Measurements from ENCODE around the gene MINDY1. TPM values are rescaled to one million over a fixed set of nuclear protein-coding genes. Genes with fewer than 3 reads are reported as not detected.

MINDY1 gene
- total and polyA plus RNA-seq, 4 donors = 7.8 to 31.0 (median 16.7) TPM

DNA sequence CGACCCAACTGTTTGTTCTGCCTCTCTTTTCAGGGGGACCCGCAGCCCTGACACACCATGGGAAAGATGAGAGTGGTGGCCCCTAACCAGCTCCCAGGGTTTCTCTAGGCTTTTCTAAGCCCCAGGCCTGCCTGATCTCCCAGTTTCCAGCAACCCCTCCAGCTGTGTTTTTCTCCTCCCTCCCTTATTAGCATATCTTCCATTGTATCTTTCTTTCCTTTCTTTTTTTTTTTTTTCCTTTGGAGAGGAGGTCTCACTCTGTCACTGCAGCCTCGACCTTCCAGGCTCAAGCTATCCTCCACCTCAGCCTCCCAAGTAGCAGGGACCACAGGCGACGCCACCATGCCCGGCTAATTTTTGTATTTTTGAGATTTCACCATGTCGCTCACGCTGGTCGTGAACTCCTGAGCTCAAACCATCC lies 30.3 kb downstream of the MINDY1 start:
- peak overlapping the region in 1 of 2 donors; percentile 89 for H3K27ac ChIP-seq (ENCODE audit: low read depth in 1 of 2, low read length in 1 of 2)
- no peak overlapping the region for H3K4me3 ChIP-seq
- 77 to 90% methylated on average over 9 of the region's 9 CpGs for WGBS, 2 donors
- TF ChIP-seq, protein P1, sequence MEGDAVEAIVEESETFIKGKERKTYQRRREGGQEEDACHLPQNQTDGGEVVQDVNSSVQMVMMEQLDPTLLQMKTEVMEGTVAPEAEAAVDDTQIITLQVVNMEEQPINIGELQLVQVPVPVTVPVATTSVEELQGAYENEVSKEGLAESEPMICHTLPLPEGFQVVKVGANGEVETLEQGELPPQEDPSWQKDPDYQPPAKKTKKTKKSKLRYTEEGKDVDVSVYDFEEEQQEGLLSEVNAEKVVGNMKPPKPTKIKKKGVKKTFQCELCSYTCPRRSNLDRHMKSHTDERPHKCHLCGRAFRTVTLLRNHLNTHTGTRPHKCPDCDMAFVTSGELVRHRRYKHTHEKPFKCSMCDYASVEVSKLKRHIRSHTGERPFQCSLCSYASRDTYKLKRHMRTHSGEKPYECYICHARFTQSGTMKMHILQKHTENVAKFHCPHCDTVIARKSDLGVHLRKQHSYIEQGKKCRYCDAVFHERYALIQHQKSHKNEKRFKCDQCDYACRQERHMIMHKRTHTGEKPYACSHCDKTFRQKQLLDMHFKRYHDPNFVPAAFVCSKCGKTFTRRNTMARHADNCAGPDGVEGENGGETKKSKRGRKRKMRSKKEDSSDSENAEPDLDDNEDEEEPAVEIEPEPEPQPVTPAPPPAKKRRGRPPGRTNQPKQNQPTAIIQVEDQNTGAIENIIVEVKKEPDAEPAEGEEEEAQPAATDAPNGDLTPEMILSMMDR (IDR thresholded peaks at IDR 0.05; ENCODE audit: control extremely low read depth, extremely low read depth) = no peak
- H3K36me3 ChIP-seq (ENCODE audit: control insufficient read depth in 4 of 4, insufficient read depth in 4 of 4, low read length in 4 of 4) = peaks cover 0 to 5% (median 0%) of the 10 kb centered on the region in 4 donors
- H3K9me3 ChIP-seq (ENCODE audit: control insufficient read depth in 4 of 4, insufficient read depth in 3 of 4, low read length in 3 of 4) = no peaks in the 10 kb centered on the region
- H3K9ac ChIP-seq (ENCODE audit: insufficient read depth in 1 of 2, low read length in 2 of 2) = no peak overlapping the region
- DNase-seq = no peak
- H3K4me1 ChIP-seq (ENCODE audit: control insufficient read depth in 5 of 5, insufficient read depth in 5 of 5, low read length in 5 of 5) = peaks cover 17 to 34% (median 22%) of the 10 kb centered on the region in 5 donors
- no peaks in the 10 kb centered on the region for H3K27me3 ChIP-seq (ENCODE audit: control insufficient read depth in 3 of 3, insufficient read depth in 3 of 3, low read length in 2 of 3)
- no peak for ATAC-seq (ENCODE audit: insufficient read depth, low FRiP score)

DNA sequence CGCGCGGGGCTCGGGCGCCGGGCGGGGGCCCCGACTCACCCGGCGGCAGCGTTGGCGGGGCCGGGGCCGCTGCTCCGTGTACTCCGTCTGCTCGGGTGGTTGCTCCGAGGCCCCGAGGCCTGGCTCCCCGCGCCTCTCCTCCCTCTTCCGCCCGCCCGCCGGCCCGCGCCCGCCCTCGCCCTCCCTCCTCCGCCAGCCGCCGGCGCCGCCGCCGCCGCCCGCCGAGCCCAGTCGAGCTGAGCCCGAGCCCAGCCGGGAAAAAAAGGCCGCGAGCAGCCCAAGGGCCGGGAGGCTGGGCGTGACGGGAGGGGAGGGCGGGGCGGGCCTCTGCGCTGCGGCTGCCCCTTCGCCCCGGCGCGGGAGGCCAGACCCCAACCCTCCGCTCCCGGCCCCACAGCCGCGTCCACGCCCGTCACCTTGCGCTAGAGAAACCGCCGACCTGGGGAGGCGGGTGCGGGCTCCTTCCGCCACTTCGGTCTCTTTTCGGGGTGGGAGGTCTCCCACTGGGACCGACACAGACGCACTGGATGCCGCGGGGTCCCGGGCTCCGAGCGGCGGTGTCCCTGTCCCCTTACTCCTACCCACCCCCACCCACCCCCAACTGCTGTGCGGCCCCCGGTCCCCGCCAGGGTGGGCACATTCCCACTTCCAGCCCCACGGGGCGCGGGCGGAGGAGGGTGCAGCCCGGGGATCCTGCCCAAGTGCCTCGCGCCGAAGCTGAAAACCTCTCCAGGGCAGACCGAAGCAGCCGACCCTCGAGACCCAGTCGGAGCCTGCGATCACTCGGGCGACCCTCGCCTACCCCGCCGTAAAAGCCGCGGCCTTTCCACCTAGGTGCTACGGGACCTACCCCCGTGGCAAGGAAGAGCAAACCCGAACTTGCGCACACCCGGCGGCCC lies 31.9 kb downstream of the MINDY1 start, which contains the start of gene CERS2:
TSS of gene CERS2 (minus strand) at position 256 of the 899 bp plus-strand sequence. CDS start 5,745 bp downstream, outside the sequence.
- H3K27ac ChIP-seq (ENCODE audit: low read depth in 1 of 2, low read length in 1 of 2) = peak within 1 kb of the TSS; percentile 94 to 98
- H3K9ac ChIP-seq (ENCODE audit: insufficient read depth in 1 of 2, low read length in 2 of 2) = peak within 1 kb of the TSS; percentile 81 to 89
- H3K9me3 ChIP-seq (ENCODE audit: control insufficient read depth in 4 of 4, insufficient read depth in 3 of 4, low read length in 3 of 4) = no peaks in the 10 kb centered on the region
- DNase-seq (peak; percentile 90 to 93 (median 92)), ATAC-seq (ENCODE audit: insufficient read depth, low FRiP score) (peak; percentile 57)
- H3K36me3 ChIP-seq (ENCODE audit: control insufficient read depth in 4 of 4, insufficient read depth in 4 of 4, low read length in 4 of 4) = peaks cover 0 to 5% (median 0%) of the 10 kb centered on the region in 4 donors
- H3K27me3 ChIP-seq (ENCODE audit: control insufficient read depth in 3 of 3, insufficient read depth in 3 of 3, low read length in 2 of 3) = no peaks in the 10 kb centered on the region
- 6% methylated on average over 69 to 105 of the region's 106 CpGs for WGBS, 2 donors
- H3K4me1 ChIP-seq (ENCODE audit: control insufficient read depth in 5 of 5, insufficient read depth in 5 of 5, low read length in 5 of 5) = peaks cover 26 to 43% (median 30%) of the 10 kb centered on the region in 5 donors
- peak within 1 kb of the TSS; percentile 84 for H3K4me3 ChIP-seq
- TF ChIP-seq, protein P1 (IDR thresholded peaks at IDR 0.05; ENCODE audit: control extremely low read depth, extremely low read depth) = no peak

DNA sequence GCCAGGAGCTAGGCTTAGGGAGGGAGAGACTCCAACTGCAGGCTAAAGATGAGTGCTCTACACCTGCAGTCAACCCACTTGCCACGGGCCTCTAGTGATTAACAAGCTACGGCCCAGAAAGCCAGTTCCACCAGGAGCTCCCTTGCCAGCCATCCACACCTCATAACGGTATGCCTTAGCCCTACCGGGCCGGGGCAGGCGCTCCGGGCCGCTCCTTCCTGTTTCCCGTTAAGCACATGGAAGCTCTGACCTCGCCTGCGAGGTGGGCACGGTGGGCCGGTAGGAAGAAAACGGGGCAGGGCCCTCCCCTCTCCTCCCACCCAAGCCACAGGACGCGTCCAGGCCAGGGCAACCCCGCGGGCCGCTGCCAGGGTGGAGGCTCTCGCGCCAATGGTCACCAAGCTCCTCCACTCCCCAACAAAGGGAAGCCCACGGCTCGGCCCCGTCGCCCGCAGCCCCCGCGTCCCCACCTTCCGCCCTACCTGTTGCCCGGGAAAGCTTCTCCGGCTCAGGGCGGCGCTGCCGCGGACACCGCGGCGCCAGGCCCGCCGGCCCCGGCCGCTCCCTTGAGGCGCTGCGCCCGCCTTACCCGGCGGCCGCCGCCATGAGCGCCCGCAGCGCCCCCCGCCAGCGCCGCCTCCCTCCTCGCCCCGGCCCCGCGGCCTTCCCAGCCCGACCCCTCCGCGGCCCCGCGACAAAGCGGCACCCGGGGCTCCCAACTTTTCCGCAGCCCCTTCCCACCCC lies 32.7 kb downstream of the MINDY1 start:
- peak in 2 of 3 donors; percentile 31 to 38 for DNase-seq
- H3K4me3 ChIP-seq = peak overlapping the region; percentile 84
- H3K27ac ChIP-seq (ENCODE audit: low read depth in 1 of 2, low read length in 1 of 2) = peak overlapping the region; percentile 92 to 98
- peaks cover 24 to 36% (median 30%) of the 10 kb centered on the region in 5 donors for H3K4me1 ChIP-seq (ENCODE audit: control insufficient read depth in 5 of 5, insufficient read depth in 5 of 5, low read length in 5 of 5)
- H3K36me3 ChIP-seq (ENCODE audit: control insufficient read depth in 4 of 4, insufficient read depth in 4 of 4, low read length in 4 of 4) = peaks cover 0 to 5% (median 0%) of the 10 kb centered on the region in 4 donors
- no peak for ATAC-seq (ENCODE audit: insufficient read depth, low FRiP score)
- 1% methylated on average over 60 to 66 of the region's 67 CpGs for WGBS, 2 donors
- no peaks in the 10 kb centered on the region for H3K9me3 ChIP-seq (ENCODE audit: control insufficient read depth in 4 of 4, insufficient read depth in 3 of 4, low read length in 3 of 4)
- no peaks in the 10 kb centered on the region for H3K27me3 ChIP-seq (ENCODE audit: control insufficient read depth in 3 of 3, insufficient read depth in 3 of 3, low read length in 2 of 3)
- TF ChIP-seq, protein P1 (IDR thresholded peaks at IDR 0.05; ENCODE audit: control extremely low read depth, extremely low read depth) = no peak
- peak overlapping the region; percentile 81 to 89 for H3K9ac ChIP-seq (ENCODE audit: insufficient read depth in 1 of 2, low read length in 2 of 2)

Measured in lung (tissue), 12 donors.